Adipocyte (in vitro differentiated cells): ENCODE measurements around the gene RNF150.
"Not testable (repeated sequence)": the region's sequence is repeated elsewhere in the genome, so short reads cannot be mapped to it uniquely, and the experiment has no call there.

ENCODE experiments used
- DNase-seq: peaks from one replicate; pipeline ENCODE4 v3.0.0-alpha.2; 2015; ENCODE audit warnings: low read depth
- H3K27me3 ChIP-seq: replicated peaks from 2 replicates; pipeline ENCODE4 v1.7.0; 2013; ENCODE audit warnings: mild to moderate bottlenecking, low read length, moderate library complexity; ENCODE audit not compliant: control insufficient read depth, insufficient read depth
- H3K36me3 ChIP-seq: 2 replicates; pipeline ENCODE4 v1.7.0; 2013; ENCODE audit warnings: low read length, mild to moderate bottlenecking, moderate library complexity; ENCODE audit not compliant: control insufficient read depth, insufficient read depth, severe bottlenecking
- H3K4me1 ChIP-seq: 2 replicates; pipeline ENCODE4 v1.7.0; 2013; ENCODE audit warnings: mild to moderate bottlenecking, low read length, moderate library complexity; ENCODE audit not compliant: control insufficient read depth, insufficient read depth
- H3K4me3 ChIP-seq: 2 replicates; pipeline ENCODE4 v1.7.0; 2013; ENCODE audit warnings: mild to moderate bottlenecking, low read length, moderate library complexity
- H3K9ac ChIP-seq: 2 replicates; pipeline ENCODE4 v1.7.0; 2013; ENCODE audit warnings: mild to moderate bottlenecking, low read length, moderate library complexity
- H3K9me3 ChIP-seq: 2 replicates; pipeline ENCODE4 v1.7.0; 2013; ENCODE audit warnings: mild to moderate bottlenecking, low read length, moderate library complexity; ENCODE audit not compliant: control insufficient read depth

Gene RNF150

GRCh38 chr4:141066690-141067089 is 66.6 kb downstream of the RNF150 start:
- Histone ChIP-seq H3K9ac (no peak overlapping the region), H3K4me3 (no peak overlapping the region)
- DNase-seq: no peak

DNA sequence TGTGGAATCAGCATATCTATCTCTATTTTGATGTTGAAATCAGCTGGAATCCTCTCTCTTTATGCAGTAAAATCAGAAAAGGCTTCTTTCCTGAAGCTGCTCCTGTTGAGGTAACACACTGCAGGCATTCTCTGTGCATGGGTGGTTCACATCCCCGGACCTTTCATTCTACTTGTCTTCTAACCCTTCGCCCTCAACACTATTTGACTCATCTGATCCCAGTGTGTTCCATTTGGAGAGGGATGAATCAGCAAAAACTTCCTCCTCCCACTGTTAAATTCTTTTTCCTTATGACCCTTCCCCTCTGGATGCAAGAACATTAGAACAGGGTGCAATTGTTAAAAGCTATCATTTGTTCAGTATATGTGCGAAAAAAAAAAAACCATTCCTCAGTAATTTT is 67.4 kb downstream of the RNF150 start:
- DNase-seq: no peak
- no peaks in the 10 kb centered on the region for H3K36me3 ChIP-seq
- no peaks in the 10 kb centered on the region for H3K4me1 ChIP-seq
- H3K9ac ChIP-seq: no peak overlapping the region
- no peaks in the 10 kb centered on the region for H3K9me3 ChIP-seq
- no peak overlapping the region for H3K4me3 ChIP-seq
- H3K27me3 ChIP-seq: no peaks in the 10 kb centered on the region

More at GRCh38 chr4:141066690-141067089, 66.6 kb downstream of the RNF150 start:
- no peaks in the 10 kb centered on the region for H3K9me3 ChIP-seq
- no peaks in the 10 kb centered on the region for H3K36me3 ChIP-seq
- H3K27me3 ChIP-seq: no peaks in the 10 kb centered on the region
- H3K4me1 ChIP-seq: no peaks in the 10 kb centered on the region

DNA sequence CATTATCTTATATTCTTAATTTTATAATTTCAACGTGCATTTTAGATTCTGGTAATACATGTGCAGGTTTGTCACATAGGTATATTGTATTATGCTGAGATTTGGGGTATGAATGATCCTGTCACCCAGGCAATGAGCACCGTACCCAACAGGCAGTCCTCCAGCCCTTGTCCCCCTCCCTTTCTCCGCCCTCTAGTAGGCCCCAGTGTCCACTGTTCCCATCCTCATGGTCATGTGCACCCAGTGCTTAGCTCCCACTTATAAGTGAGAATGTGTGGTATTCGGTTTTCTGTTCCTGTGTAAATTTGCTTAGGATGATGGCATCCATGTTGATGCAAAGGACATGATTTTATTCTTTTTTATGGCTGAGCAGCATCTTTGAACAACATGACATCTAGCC is 70.6 kb downstream of the RNF150 start:
- no peaks in the 10 kb centered on the region for H3K4me1 ChIP-seq
- H3K9ac ChIP-seq: no peak overlapping the region
- no peaks in the 10 kb centered on the region for H3K9me3 ChIP-seq
- no peak for DNase-seq
- no peak overlapping the region for H3K4me3 ChIP-seq
- no peaks in the 10 kb centered on the region for H3K27me3 ChIP-seq
- H3K36me3 ChIP-seq: no peaks in the 10 kb centered on the region

DNA sequence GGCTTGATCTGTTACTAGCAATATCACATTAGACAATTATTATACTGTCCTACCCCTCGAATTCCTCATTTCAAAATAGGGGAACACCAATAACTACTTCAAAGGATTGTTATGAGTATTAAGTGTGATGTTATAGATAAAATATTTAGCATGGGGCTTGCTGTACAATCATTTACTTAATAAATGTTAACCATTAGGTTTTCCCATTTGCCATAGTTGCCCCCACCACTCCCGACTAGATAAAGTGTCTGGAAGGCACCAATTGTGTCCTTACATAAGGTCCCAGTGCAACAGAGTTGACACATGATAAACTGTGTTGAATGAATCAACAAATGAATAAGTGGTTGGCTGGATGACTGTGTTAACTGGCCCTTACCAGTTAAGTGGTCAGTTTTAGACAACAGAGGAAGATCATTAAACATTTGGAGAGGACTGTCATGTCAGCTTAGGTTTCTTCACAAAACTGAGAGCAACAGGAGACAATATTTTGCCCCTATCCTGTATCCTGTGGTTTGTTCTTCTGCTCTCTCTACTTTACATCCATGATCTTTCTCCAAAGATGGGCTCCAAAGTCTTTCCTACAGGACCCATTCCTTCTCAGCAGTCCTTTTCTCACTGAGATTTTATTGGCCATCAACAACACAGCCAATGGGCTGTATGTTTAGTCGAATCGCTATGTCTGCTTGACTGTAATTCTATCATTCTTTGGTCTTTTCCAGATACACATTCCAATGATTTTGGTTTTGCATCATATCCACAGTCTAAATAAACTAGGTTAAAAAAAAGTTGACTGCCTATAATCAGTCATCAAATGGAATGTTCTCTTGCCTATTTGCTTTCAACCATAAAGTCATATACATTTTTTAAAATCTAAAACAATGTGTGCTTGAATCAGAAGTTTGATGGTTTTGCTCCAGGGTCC is 74.4 kb downstream of the RNF150 start:
- Histone ChIP-seq H3K4me1 (no peaks in the 10 kb centered on the region), H3K36me3 (no peaks in the 10 kb centered on the region), H3K9ac (no peak overlapping the region), H3K27me3 (no peaks in the 10 kb centered on the region), H3K4me3 (no peak overlapping the region), H3K9me3 (no peaks in the 10 kb centered on the region)
- DNase-seq: peak; percentile 91

GRCh38 chr4:141057582-141057981 is 75.7 kb downstream of the RNF150 start:
- no peak overlapping the region for H3K4me3 ChIP-seq
- DNase-seq: no peak
- no peaks in the 10 kb centered on the region for H3K27me3 ChIP-seq
- H3K9ac ChIP-seq: no peak overlapping the region
- no peaks in the 10 kb centered on the region for H3K36me3 ChIP-seq
- H3K9me3 ChIP-seq: no peaks in the 10 kb centered on the region
- H3K4me1 ChIP-seq: no peaks in the 10 kb centered on the region

- H3K9ac ChIP-seq: no peak overlapping the region
- H3K4me1 ChIP-seq: no peaks in the 10 kb centered on the region
- no peaks in the 10 kb centered on the region for H3K9me3 ChIP-seq
- no peak overlapping the region for H3K4me3 ChIP-seq
- no peaks in the 10 kb centered on the region for H3K36me3 ChIP-seq
- no peaks in the 10 kb centered on the region for H3K27me3 ChIP-seq
- DNase-seq: no peak
These were observed 76.8 kb downstream of the RNF150 start for GRCh38 chr4:141056473-141056872.

DNA sequence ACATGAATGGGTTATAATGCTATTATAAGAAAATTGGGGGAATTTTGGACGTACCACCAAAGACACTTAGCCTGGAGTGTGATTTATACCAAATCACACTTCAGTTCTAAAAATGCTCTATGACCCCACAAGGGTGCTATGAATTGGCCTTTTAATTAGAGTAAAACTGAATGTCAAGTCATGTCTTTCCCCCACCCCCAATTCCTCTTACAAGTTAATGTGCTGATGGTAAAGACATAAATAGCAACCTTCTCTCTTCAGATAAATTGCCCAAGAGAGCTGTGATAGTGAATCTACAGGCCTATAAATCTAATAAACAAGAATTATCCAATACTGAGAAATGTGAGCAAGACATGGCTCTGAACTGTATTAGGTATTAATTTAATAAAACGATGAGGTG is 78.8 kb downstream of the RNF150 start:
- no peak overlapping the region for H3K9ac ChIP-seq
- H3K9me3 ChIP-seq: peaks cover 3% of the 10 kb centered on the region
- no peak for DNase-seq
- no peaks in the 10 kb centered on the region for H3K4me1 ChIP-seq
- no peaks in the 10 kb centered on the region for H3K36me3 ChIP-seq
- H3K27me3 ChIP-seq: no peaks in the 10 kb centered on the region
- H3K4me3 ChIP-seq: no peak overlapping the region

GRCh38 chr4:141050999-141051398 is 82.3 kb downstream of the RNF150 start:
- H3K9ac ChIP-seq, H3K36me3 ChIP-seq, DNase-seq, H3K9me3 ChIP-seq, H3K4me1 ChIP-seq, H3K27me3 ChIP-seq, H3K4me3 ChIP-seq: not testable (repeated sequence)

DNA sequence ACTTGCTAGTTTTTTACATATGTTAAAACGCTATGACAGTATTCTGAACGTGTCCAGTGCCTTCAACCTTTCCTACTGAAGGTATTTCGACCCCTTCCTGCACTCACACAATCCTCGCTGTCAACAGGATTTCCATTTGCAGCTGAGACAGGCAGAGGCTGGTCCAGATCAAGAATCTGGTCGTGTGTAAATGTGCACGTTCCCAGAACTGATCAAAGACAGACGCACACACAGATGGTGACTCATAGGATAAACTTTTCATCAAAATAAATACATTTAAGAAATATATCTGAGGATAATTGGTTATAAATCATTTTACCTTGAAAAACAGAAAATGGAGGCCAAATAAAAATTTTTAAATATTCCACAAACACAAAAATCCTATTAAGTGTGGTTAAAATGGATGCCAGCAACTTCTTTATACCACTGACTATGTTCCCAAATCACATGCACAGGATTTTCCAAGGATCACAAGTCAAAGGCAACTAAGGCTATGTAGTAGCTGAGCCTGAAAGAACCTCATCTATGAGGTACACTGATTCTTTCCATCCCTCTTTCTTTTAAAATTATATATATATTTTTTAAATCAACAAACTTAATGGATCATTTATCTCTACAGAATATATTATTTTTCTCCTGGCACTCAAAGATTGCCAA is 85.9 kb downstream of the RNF150 start:
- H3K4me1 ChIP-seq: peaks cover 11% of the 10 kb centered on the region
- peak; percentile 79 for DNase-seq
- no peaks in the 10 kb centered on the region for H3K27me3 ChIP-seq

GRCh38 chr4:141046255-141046654 is 87.0 kb downstream of the RNF150 start:
- Histone ChIP-seq H3K9me3 (peaks cover 3% of the 10 kb centered on the region), H3K4me1 (peaks cover 11% of the 10 kb centered on the region), H3K27me3 (no peaks in the 10 kb centered on the region), H3K9ac (no peak overlapping the region), H3K36me3 (no peaks in the 10 kb centered on the region), H3K4me3 (no peak overlapping the region)
- peak; percentile 84 for DNase-seq

More for the DNA sequence above, 85.9 kb downstream of the RNF150 start:
- Histone ChIP-seq H3K9ac (no peak overlapping the region), H3K4me3 (no peak overlapping the region), H3K9me3 (peaks cover 3% of the 10 kb centered on the region), H3K36me3 (no peaks in the 10 kb centered on the region)

GRCh38 chr4:141045848-141046247 is 87.4 kb downstream of the RNF150 start:
- no peak overlapping the region for H3K4me3 ChIP-seq
- peaks cover 15% of the 10 kb centered on the region for H3K4me1 ChIP-seq
- no peaks in the 10 kb centered on the region for H3K27me3 ChIP-seq
- H3K36me3 ChIP-seq: no peaks in the 10 kb centered on the region
- H3K9me3 ChIP-seq: peaks cover under 1% of the 10 kb centered on the region
- DNase-seq: no peak
- no peak overlapping the region for H3K9ac ChIP-seq
